ENCODE results near the gene CDIP1. TPM values are rescaled to one million over a fixed set of nuclear protein-coding genes. Genes with fewer than 3 reads are reported as not detected.

Gene CDIP1
- total RNA-seq, 1 donor from 2014 or later = 64.7 TPM

DNA sequence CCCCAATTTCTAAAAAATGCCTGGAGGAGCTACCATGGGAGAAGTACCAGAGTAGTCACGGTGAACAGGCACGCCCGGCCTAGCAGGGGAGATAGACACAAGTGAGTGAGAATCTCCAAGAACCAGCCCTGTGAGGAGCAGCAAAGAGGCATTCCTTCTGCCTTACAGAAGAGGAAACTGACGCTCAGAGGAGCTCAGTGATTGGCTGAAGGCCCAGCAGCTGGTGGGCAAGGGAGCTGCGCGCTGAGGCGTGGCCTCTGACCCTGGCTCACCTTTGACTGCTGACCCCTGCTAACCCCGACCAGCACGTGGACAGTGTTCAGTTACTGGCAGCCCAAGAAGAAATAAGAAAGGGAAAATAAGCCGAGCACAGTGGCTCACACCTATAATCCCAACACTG, 19.4 kb upstream of the CDIP1 start:
- FAIRE-seq = no peak

DNA sequence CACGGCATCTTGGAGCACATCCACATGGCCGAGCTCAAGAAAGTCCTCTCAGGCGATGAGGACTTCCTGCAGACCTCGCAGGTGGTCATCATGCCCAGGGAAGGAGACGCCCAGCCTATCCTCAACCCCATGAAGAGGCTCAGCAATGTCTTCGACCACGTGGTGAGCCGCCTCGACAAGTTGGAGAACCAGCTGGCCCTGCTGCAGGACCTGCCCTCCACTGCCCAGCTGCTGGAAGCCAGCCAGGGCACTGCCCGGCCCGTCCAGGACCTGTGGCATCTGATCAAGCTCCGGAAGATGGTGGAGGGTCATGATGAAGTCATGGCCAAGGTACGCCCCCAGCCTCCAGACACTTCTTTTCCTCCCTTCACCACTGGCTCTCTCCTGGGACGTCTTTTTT, 18.0 kb upstream of the CDIP1 start:
- TF ChIP-seq, protein P1, sequence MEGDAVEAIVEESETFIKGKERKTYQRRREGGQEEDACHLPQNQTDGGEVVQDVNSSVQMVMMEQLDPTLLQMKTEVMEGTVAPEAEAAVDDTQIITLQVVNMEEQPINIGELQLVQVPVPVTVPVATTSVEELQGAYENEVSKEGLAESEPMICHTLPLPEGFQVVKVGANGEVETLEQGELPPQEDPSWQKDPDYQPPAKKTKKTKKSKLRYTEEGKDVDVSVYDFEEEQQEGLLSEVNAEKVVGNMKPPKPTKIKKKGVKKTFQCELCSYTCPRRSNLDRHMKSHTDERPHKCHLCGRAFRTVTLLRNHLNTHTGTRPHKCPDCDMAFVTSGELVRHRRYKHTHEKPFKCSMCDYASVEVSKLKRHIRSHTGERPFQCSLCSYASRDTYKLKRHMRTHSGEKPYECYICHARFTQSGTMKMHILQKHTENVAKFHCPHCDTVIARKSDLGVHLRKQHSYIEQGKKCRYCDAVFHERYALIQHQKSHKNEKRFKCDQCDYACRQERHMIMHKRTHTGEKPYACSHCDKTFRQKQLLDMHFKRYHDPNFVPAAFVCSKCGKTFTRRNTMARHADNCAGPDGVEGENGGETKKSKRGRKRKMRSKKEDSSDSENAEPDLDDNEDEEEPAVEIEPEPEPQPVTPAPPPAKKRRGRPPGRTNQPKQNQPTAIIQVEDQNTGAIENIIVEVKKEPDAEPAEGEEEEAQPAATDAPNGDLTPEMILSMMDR (IDR thresholded peaks at IDR 0.05; ENCODE audit: insufficient read depth, low read depth, low read length) = no peak
- no peak for TF ChIP-seq EZH2 (IDR thresholded peaks at IDR 0.05; ENCODE audit: insufficient read depth, low read length)
- Histone ChIP-seq H3K4me3 (ENCODE audit: insufficient read depth, low read depth, low read length) (no peak overlapping the region), H3K79me2 (ENCODE audit: insufficient read depth, low read length) (no peaks in the 10 kb centered on the region), H3K36me3 (ENCODE audit: insufficient read depth, low read length) (no peaks in the 10 kb centered on the region), H3K27ac (ENCODE audit: low read depth, low read length) (no peak overlapping the region), H4K20me1 (ENCODE audit: insufficient read depth, low read length) (no peaks in the 10 kb centered on the region), H2AFZ (ENCODE audit: low read depth, low read length) (no peak overlapping the region), H3K27me3 (ENCODE audit: insufficient read depth, low read length) (peaks cover 12% of the 10 kb centered on the region), H3K4me2 (ENCODE audit: low read length) (no peak overlapping the region), H3K4me1 (ENCODE audit: insufficient read depth, low read length) (no peaks in the 10 kb centered on the region), H3K9me3 (ENCODE audit: insufficient read depth, low read depth, low read length) (no peaks in the 10 kb centered on the region), H3K9ac (ENCODE audit: low read length) (no peak overlapping the region)
- H3K27me3 Mint-ChIP-seq (ENCODE audit: low read depth, unreplicated experiment) = peaks cover 18% of the 10 kb centered on the region
- no peak overlapping the region for H3K4me3 Mint-ChIP-seq (ENCODE audit: unreplicated experiment)
- no peak for FAIRE-seq
- no peaks in the 10 kb centered on the region for H3K4me1 Mint-ChIP-seq (ENCODE audit: low read depth, unreplicated experiment)
- H3K27ac Mint-ChIP-seq (ENCODE audit: unreplicated experiment) = no peak overlapping the region
- H3K9me3 Mint-ChIP-seq (ENCODE audit: unreplicated experiment) = no peaks in the 10 kb centered on the region
- no peak for DNase-seq (ENCODE audit: low read depth)
- H3K36me3 Mint-ChIP-seq (ENCODE audit: low read depth, unreplicated experiment) = peaks cover 1% of the 10 kb centered on the region

More for the DNA sequence above, 19.4 kb upstream of the CDIP1 start:
- H3K27me3 Mint-ChIP-seq (ENCODE audit: low read depth, unreplicated experiment) = peaks cover 12% of the 10 kb centered on the region
- no peak overlapping the region for H2AFZ ChIP-seq (ENCODE audit: low read depth, low read length)
- H3K36me3 Mint-ChIP-seq (ENCODE audit: low read depth, unreplicated experiment) = peaks cover 1% of the 10 kb centered on the region
- H3K27me3 ChIP-seq (ENCODE audit: insufficient read depth, low read length) = peaks cover 8% of the 10 kb centered on the region
- no peak for TF ChIP-seq EZH2 (IDR thresholded peaks at IDR 0.05; ENCODE audit: insufficient read depth, low read length)
- TF ChIP-seq, protein P1 (IDR thresholded peaks at IDR 0.05; ENCODE audit: insufficient read depth, low read depth, low read length) = no peak
- H3K9me3 ChIP-seq (ENCODE audit: insufficient read depth, low read depth, low read length) = no peaks in the 10 kb centered on the region
- no peak overlapping the region for H3K4me2 ChIP-seq (ENCODE audit: low read length)
- H3K4me1 ChIP-seq (ENCODE audit: insufficient read depth, low read length) = no peaks in the 10 kb centered on the region
- H3K79me2 ChIP-seq (ENCODE audit: insufficient read depth, low read length) = no peaks in the 10 kb centered on the region
- no peak overlapping the region for H3K9ac ChIP-seq (ENCODE audit: low read length)
- no peaks in the 10 kb centered on the region for H4K20me1 ChIP-seq (ENCODE audit: insufficient read depth, low read length)
- no peak for DNase-seq (ENCODE audit: low read depth)
- no peak overlapping the region for H3K4me3 Mint-ChIP-seq (ENCODE audit: unreplicated experiment)
- no peak overlapping the region for H3K27ac Mint-ChIP-seq (ENCODE audit: unreplicated experiment)
- H3K9me3 Mint-ChIP-seq (ENCODE audit: unreplicated experiment) = no peaks in the 10 kb centered on the region
- no peak overlapping the region for H3K27ac ChIP-seq (ENCODE audit: low read depth, low read length)
- no peak overlapping the region for H3K4me3 ChIP-seq (ENCODE audit: insufficient read depth, low read depth, low read length)
- H3K36me3 ChIP-seq (ENCODE audit: insufficient read depth, low read length) = no peaks in the 10 kb centered on the region
- no peaks in the 10 kb centered on the region for H3K4me1 Mint-ChIP-seq (ENCODE audit: low read depth, unreplicated experiment)

DNA sequence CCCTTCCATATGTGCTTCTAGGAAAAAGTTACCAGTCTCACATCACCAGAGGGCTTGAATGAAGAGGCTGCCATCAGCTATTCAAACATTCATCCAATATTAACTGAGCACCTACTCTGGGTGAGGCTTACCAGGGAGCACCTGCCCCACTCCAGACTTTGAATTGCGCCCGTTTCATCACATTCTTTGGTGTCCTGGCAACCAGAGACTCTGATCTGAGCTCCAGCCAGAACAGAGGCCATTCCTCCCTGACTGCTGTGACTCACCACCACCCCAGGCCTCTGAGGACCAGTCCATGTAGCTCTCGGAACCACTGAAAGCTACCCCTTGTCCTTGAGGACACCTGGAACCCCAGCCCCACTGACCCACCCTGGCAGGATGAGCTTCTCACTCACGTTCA, 17.5 kb upstream of the CDIP1 start, which contains the start of gene C16orf96:
Gene C16orf96, plus strand, starts transcription at position 229 of the 400 bp plus-strand sequence. Its CDS starts 150 bp downstream, at position 379.
- no peaks in the 10 kb centered on the region for H3K9me3 ChIP-seq (ENCODE audit: insufficient read depth, low read depth, low read length)
- H3K4me3 ChIP-seq (ENCODE audit: insufficient read depth, low read depth, low read length) = no peak within 1 kb of the TSS
- peaks cover 1% of the 10 kb centered on the region for H3K36me3 Mint-ChIP-seq (ENCODE audit: low read depth, unreplicated experiment)
- no peak within 1 kb of the TSS for H3K4me3 Mint-ChIP-seq (ENCODE audit: unreplicated experiment)
- H3K27me3 ChIP-seq (ENCODE audit: insufficient read depth, low read length) = peaks cover 12% of the 10 kb centered on the region
- no peaks in the 10 kb centered on the region for H3K36me3 ChIP-seq (ENCODE audit: insufficient read depth, low read length)
- DNase-seq (ENCODE audit: low read depth) = no peak
- TF ChIP-seq, protein P1 (IDR thresholded peaks at IDR 0.05; ENCODE audit: insufficient read depth, low read depth, low read length) = no peak
- no peak for TF ChIP-seq EZH2 (IDR thresholded peaks at IDR 0.05; ENCODE audit: insufficient read depth, low read length)
- no peak within 1 kb of the TSS for H3K4me2 ChIP-seq (ENCODE audit: low read length)
- FAIRE-seq = no peak
- H3K27ac ChIP-seq (ENCODE audit: low read depth, low read length) = no peak within 1 kb of the TSS
- H3K79me2 ChIP-seq (ENCODE audit: insufficient read depth, low read length) = no peaks in the 10 kb centered on the region
- H4K20me1 ChIP-seq (ENCODE audit: insufficient read depth, low read length) = no peaks in the 10 kb centered on the region
- H3K4me1 Mint-ChIP-seq (ENCODE audit: low read depth, unreplicated experiment) = no peaks in the 10 kb centered on the region
- no peaks in the 10 kb centered on the region for H3K9me3 Mint-ChIP-seq (ENCODE audit: unreplicated experiment)
- no peak within 1 kb of the TSS for H3K9ac ChIP-seq (ENCODE audit: low read length)
- H3K4me1 ChIP-seq (ENCODE audit: insufficient read depth, low read length) = no peaks in the 10 kb centered on the region
- H3K27ac Mint-ChIP-seq (ENCODE audit: unreplicated experiment) = no peak within 1 kb of the TSS
- peaks cover 18% of the 10 kb centered on the region for H3K27me3 Mint-ChIP-seq (ENCODE audit: low read depth, unreplicated experiment)
- H2AFZ ChIP-seq (ENCODE audit: low read depth, low read length) = no peak within 1 kb of the TSS
